ENCODE measurements around the gene RFPL2. TPM values are rescaled to one million over a fixed set of nuclear protein-coding genes. Genes with fewer than 3 reads are reported as not detected.

RFPL2 gene
- total RNA-seq, 1 experiment from 2014 or later = 0.48 TPM

GRCh38 chr22:32203181-32204039 lies 1.5 kb downstream of the RFPL2 start:
- peak; percentile 36 for DNase-seq (ENCODE audit: low spot score)
- ChIA-PET POLR2A (no interaction called here), CTCF (interaction anchor here (0.6 to 3.2 kb wide), 7 partner anchors 15 to 401 kb away, joined by 3 to 16 read pairs (median 4); no protein-coding TSS in a partner anchor)
- peak overlapping the region; percentile 82 for H3K4me3 Mint-ChIP-seq
- TF ChIP-seq AFF4 (CRISPR knock-in tag; IDR thresholded peaks at IDR 0.05; ENCODE audit: borderline replicate concordance) (no peak), E2F5 (CRISPR knock-in tag; IDR thresholded peaks at IDR 0.05) (no peak), FOXK1 (CRISPR knock-in tag; IDR thresholded peaks at IDR 0.05) (no peak), KAT7 (CRISPR knock-in tag; IDR thresholded peaks at IDR 0.05; ENCODE audit: borderline replicate concordance) (no peak), ZNF671 (CRISPR knock-in tag; IDR thresholded peaks at IDR 0.05) (no peak), GRHL2 (CRISPR knock-in tag; IDR thresholded peaks at IDR 0.05; ENCODE audit: insufficient replicate concordance, severe bottlenecking) (no peak)
- no peaks in the 10 kb centered on the region for H3K36me3 Mint-ChIP-seq
- H3K27ac Mint-ChIP-seq = no peak overlapping the region
- H3K4me1 Mint-ChIP-seq = peaks cover 57% of the 10 kb centered on the region
- no peak for ATAC-seq
- H3K9me3 Mint-ChIP-seq = no peaks in the 10 kb centered on the region
- H3K27me3 Mint-ChIP-seq (ENCODE audit: low read depth) = peaks cover 60% of the 10 kb centered on the region

- ChIA-PET CTCF (interaction anchor here (0.6 to 2.7 kb wide), 29 partner anchors 8 to 360 kb away, joined by 3 to 21 read pairs (median 4); partner anchors contain the start of gene RTCB), POLR2A (no interaction called here)
- Mint-ChIP-seq H3K27me3 (ENCODE audit: low read depth) (peaks cover 60% of the 10 kb centered on the region), H3K36me3 (no peaks in the 10 kb centered on the region), H3K4me1 (peaks cover 55% of the 10 kb centered on the region), H3K9me3 (no peaks in the 10 kb centered on the region), H3K27ac (no peak overlapping the region), H3K4me3 (peak overlapping the region; percentile 82)
- ATAC-seq (peak; percentile 27), DNase-seq (ENCODE audit: low spot score) (peak; percentile 63)
- TF ChIP-seq HMGA2 (CRISPR knock-in tag; IDR thresholded peaks at IDR 0.05) = no peak
- no peak for TF ChIP-seq E2F5 (CRISPR knock-in tag; IDR thresholded peaks at IDR 0.05)
- TF ChIP-seq GRHL2 (CRISPR knock-in tag; IDR thresholded peaks at IDR 0.05; ENCODE audit: insufficient replicate concordance, severe bottlenecking) = no peak
- TF ChIP-seq NFE2L1 (CRISPR knock-in tag; IDR thresholded peaks at IDR 0.05) = no peak
- TF ChIP-seq RELA (CRISPR knock-in tag; IDR thresholded peaks at IDR 0.05; ENCODE audit: borderline replicate concordance) = no peak
- no peak for TF ChIP-seq E2F4 (CRISPR knock-in tag; IDR thresholded peaks at IDR 0.05; ENCODE audit: borderline replicate concordance, low read depth)
- no peak for TF ChIP-seq SP1 (CRISPR knock-in tag; conservative IDR thresholded peaks at IDR 0.05)
- peak; percentile 83 for TF ChIP-seq PRDM15 (CRISPR knock-in tag; IDR thresholded peaks at IDR 0.05)
- TF ChIP-seq FOXP1 (CRISPR knock-in tag; IDR thresholded peaks at IDR 0.05; ENCODE audit: borderline replicate concordance) = 0 out of 2 replicates have a peak, but pooled peaks have one; percentile 36
- TF ChIP-seq ESRRA (CRISPR knock-in tag; IDR thresholded peaks at IDR 0.05; ENCODE audit: borderline replicate concordance) = no peak
- no peak for TF ChIP-seq PREB (CRISPR knock-in tag; IDR thresholded peaks at IDR 0.05; ENCODE audit: borderline replicate concordance)
- TF ChIP-seq ZNF512 (CRISPR knock-in tag; IDR thresholded peaks at IDR 0.05; ENCODE audit: borderline replicate concordance) = no peak
- TF ChIP-seq MYBL2 (CRISPR knock-in tag; IDR thresholded peaks at IDR 0.05) = no peak
- no peak for TF ChIP-seq ZNF317 (CRISPR knock-in tag; IDR thresholded peaks at IDR 0.05; ENCODE audit: borderline replicate concordance, low read depth)
Measured at GRCh38 chr22:32202539-32203180, 2.2 kb downstream of the RFPL2 start.

Measured in WTC11 (cell line).